Brain microvascular endothelial cell (primary cell): Measurements from ENCODE around the gene TNS1.

Experiments
- DNase-seq: peaks from one replicate; pipeline ENCODE4 v3.0.0-alpha.2; 2020
- H3K27ac ChIP-seq: fragments of 250-450 bp; sonication (Bioruptor Pico); 2 replicates; pipeline ENCODE4 v1.5.1; 2020; ENCODE audit warnings: mild to moderate bottlenecking, moderate library complexity
- H3K27me3 ChIP-seq: fragments of 250-450 bp; sonication (Bioruptor Pico); replicated peaks from 2 replicates; pipeline ENCODE4 v1.5.1; 2020; ENCODE audit warnings: mild to moderate bottlenecking
- H3K36me3 ChIP-seq: fragments of 250-450 bp; sonication (Bioruptor Pico); replicated peaks from 2 replicates; pipeline ENCODE4 v1.5.1; 2020; ENCODE audit warnings: mild to moderate bottlenecking
- H3K4me3 ChIP-seq: 2 replicates; pipeline ENCODE4 v1.5.1; 2011; ENCODE audit warnings: low read depth, mild to moderate bottlenecking, control low read depth, low read length, moderate library complexity
- CTCF ChIP-seq: IDR thresholded peaks from 2 replicates; pipeline ENCODE4 v1.5.1; 2011; ENCODE audit warnings: low read depth, mild to moderate bottlenecking, moderate library complexity, low read length, control low read depth, inconsistent platforms; ENCODE audit errors: missing control alignments
- in situ Hi-C: cut with HindIII; loops from 2 replicates; pipeline ENCODE4 v1.10.0; 2017; ENCODE audit warnings: low sequenced_read_pairs, low pct_ligation_motif_present

TNS1 gene

GRCh38 chr2:217934321-217935131, 68.3 kb downstream of the TNS1 start:
- no peak for TF ChIP-seq CTCF
- in situ Hi-C loops, result no loop called here
- Histone ChIP-seq H3K27me3 (no peaks in the 10 kb centered on the region), H3K36me3 (no peaks in the 10 kb centered on the region), H3K27ac (peak overlapping the region; percentile 87), H3K4me3 (no peak overlapping the region)
- DNase-seq, result peak; percentile 95

- H3K27ac ChIP-seq, result peak overlapping the region; percentile 87
- no peak for DNase-seq
- in situ Hi-C loops, result no loop called here
- no peaks in the 10 kb centered on the region for H3K27me3 ChIP-seq
- H3K4me3 ChIP-seq, result no peak overlapping the region
- no peaks in the 10 kb centered on the region for H3K36me3 ChIP-seq
- TF ChIP-seq CTCF, result no peak
Measured at GRCh38 chr2:217933617-217933993, 69.2 kb downstream of the TNS1 start.

GRCh38 chr2:217932803-217933616, 69.8 kb downstream of the TNS1 start:
- Histone ChIP-seq H3K4me3 (no peak overlapping the region), H3K27me3 (no peaks in the 10 kb centered on the region), H3K36me3 (no peaks in the 10 kb centered on the region), H3K27ac (peak overlapping the region; percentile 87)
- DNase-seq, result no peak
- peak; percentile 55 for TF ChIP-seq CTCF
- in situ Hi-C loops, result no loop called here

GRCh38 chr2:217931846-217932560, 70.8 kb downstream of the TNS1 start:
- no peaks in the 10 kb centered on the region for H3K36me3 ChIP-seq
- no peak overlapping the region for H3K27ac ChIP-seq
- no peaks in the 10 kb centered on the region for H3K27me3 ChIP-seq
- DNase-seq, result no peak
- no peak for TF ChIP-seq CTCF
- H3K4me3 ChIP-seq, result no peak overlapping the region
- in situ Hi-C loops, result no loop called here

- no peak for DNase-seq
- no peak overlapping the region for H3K4me3 ChIP-seq
- no peaks in the 10 kb centered on the region for H3K27me3 ChIP-seq
- no peaks in the 10 kb centered on the region for H3K36me3 ChIP-seq
- no peak for TF ChIP-seq CTCF
- in situ Hi-C loops, result no loop called here
- H3K27ac ChIP-seq, result no peak overlapping the region
Measured at GRCh38 chr2:217930761-217931563, 71.8 kb downstream of the TNS1 start.
